Stomach (tissue), 4 donors: ENCODE data around the gene TNNC1.

Experiments used
- EP300 ChIP-seq: sonication (generic); formaldehyde crosslinking; IDR thresholded peaks from one replicate; pipeline ENCODE4 v1.6.1; 2017; ENCODE audit warnings: antibody characterized with exemption
- POLR2A ChIP-seq, 4 donors: fragments of 450-650 bp; IDR thresholded peaks; one replicate each; pipeline ENCODE4 v1.6.1; 2016; ENCODE audit warnings: antibody characterized with exemption in 4 of 4, control low read depth in 2 of 4, mild to moderate bottlenecking in 1 of 4, moderate library complexity in 1 of 4
- TF ChIP-seq, protein P1 (sequence below), 7 experiments: fragments of 450-650 bp in 4 of 7; fragments of 200-600 bp in 3 of 7; sonication (generic) in 3 of 7; IDR thresholded peaks; one replicate each; pipeline ENCODE4 v1.5.1; 2016 to 2019; ENCODE audit warnings: antibody characterized with exemption in 7 of 7, control low read depth in 2 of 7, mild to moderate bottlenecking in 1 of 7

DNA sequence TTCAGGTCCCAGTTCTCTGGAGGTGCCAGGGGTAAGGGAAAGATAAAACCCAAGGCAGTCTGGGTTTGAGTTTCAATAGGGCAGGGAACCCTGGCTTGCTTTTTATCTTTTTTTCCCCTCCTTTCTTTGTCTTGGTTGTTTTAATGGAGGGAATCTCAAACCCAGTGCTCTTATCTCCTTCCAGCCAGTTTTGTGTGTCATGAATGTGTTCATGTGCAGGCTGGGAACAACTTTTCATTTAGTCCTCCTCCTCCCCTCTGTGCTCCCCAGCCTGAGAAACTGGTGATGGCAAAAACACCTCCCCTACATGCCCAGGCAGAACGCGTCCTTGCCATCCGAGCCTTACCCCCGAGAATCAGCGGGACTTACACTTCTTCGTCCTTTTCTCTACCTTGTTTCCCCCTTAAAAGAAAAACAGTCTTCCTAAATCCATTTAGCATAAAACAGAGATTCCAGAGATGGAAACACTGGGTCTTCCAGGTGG, 19.8 kb downstream of the TNNC1 start:
- TF ChIP-seq, protein P1, sequence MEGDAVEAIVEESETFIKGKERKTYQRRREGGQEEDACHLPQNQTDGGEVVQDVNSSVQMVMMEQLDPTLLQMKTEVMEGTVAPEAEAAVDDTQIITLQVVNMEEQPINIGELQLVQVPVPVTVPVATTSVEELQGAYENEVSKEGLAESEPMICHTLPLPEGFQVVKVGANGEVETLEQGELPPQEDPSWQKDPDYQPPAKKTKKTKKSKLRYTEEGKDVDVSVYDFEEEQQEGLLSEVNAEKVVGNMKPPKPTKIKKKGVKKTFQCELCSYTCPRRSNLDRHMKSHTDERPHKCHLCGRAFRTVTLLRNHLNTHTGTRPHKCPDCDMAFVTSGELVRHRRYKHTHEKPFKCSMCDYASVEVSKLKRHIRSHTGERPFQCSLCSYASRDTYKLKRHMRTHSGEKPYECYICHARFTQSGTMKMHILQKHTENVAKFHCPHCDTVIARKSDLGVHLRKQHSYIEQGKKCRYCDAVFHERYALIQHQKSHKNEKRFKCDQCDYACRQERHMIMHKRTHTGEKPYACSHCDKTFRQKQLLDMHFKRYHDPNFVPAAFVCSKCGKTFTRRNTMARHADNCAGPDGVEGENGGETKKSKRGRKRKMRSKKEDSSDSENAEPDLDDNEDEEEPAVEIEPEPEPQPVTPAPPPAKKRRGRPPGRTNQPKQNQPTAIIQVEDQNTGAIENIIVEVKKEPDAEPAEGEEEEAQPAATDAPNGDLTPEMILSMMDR (IDR thresholded peaks at IDR 0.05), result no peak
- TF ChIP-seq EP300, result no peak
- TF ChIP-seq POLR2A (IDR thresholded peaks at IDR 0.05), result no peak
